ENCODE measurements around the gene NLRP13. TPM values are rescaled to one million over a fixed set of nuclear protein-coding genes. Genes with fewer than 3 reads are reported as not detected.

NLRP13 gene
- total RNA-seq, 3 donors from 2014 or later (not counting 1 experiment from before 2014, with no cell fraction given) = not detected

GRCh38 chr19:55898911-55899310 is 33.2 kb downstream of the NLRP13 start:
- Mint-ChIP-seq H3K4me3 (no peak overlapping the region), H3K9me3 (peaks cover 0 to 7% of the 10 kb centered on the region in 2 donors), H3K36me3 (no peaks in the 10 kb centered on the region), H3K27ac (no peak overlapping the region), H3K4me1 (no peaks in the 10 kb centered on the region), H3K27me3 (ENCODE audit: low read depth in 2 of 2) (no peaks in the 10 kb centered on the region)
- no peak for DNase-seq
- no peak for ATAC-seq
- Histone ChIP-seq H3K4me1 (ENCODE audit: control insufficient read depth, insufficient read depth, low read length) (no peaks in the 10 kb centered on the region), H3K4me3 (ENCODE audit: low read length) (no peak overlapping the region), H3K9me3 (ENCODE audit: control insufficient read depth, insufficient read depth, low read length) (no peaks in the 10 kb centered on the region), H3K36me3 (ENCODE audit: control insufficient read depth, insufficient read depth, low read length) (no peaks in the 10 kb centered on the region), H3K27me3 (ENCODE audit: control insufficient read depth, insufficient read depth, low read length) (no peaks in the 10 kb centered on the region), H3K27ac (ENCODE audit: low read length) (no peak overlapping the region)
- intact Hi-C loops (cut with micrococcal nuclease) = no loop called here
- no peak for TF ChIP-seq CTCF (IDR thresholded peaks at IDR 0.05)
- WGBS (ENCODE audit: insufficient coverage) = 77% methylated on average over 12 of the region's 12 CpGs

- Histone ChIP-seq H3K27ac (ENCODE audit: low read length) (no peak overlapping the region), H3K36me3 (ENCODE audit: control insufficient read depth, insufficient read depth, low read length) (no peaks in the 10 kb centered on the region), H3K4me3 (ENCODE audit: low read length) (no peak overlapping the region), H3K4me1 (ENCODE audit: control insufficient read depth, insufficient read depth, low read length) (no peaks in the 10 kb centered on the region), H3K27me3 (ENCODE audit: control insufficient read depth, insufficient read depth, low read length) (no peaks in the 10 kb centered on the region), H3K9me3 (ENCODE audit: control insufficient read depth, insufficient read depth, low read length) (no peaks in the 10 kb centered on the region)
- DNase-seq (no peak), ATAC-seq (no peak)
- peaks cover 7 to 10% of the 10 kb centered on the region in 2 donors for H3K9me3 Mint-ChIP-seq
- peaks cover under 1% of the 10 kb centered on the region for H3K36me3 Mint-ChIP-seq
- H3K27me3 Mint-ChIP-seq (ENCODE audit: low read depth in 2 of 2) = peaks cover 0 to 1% of the 10 kb centered on the region in 2 donors
- intact Hi-C loops (cut with micrococcal nuclease) = no loop called here
- no peak overlapping the region for H3K27ac Mint-ChIP-seq
- no peak for TF ChIP-seq CTCF (IDR thresholded peaks at IDR 0.05)
- H3K4me1 Mint-ChIP-seq = no peaks in the 10 kb centered on the region
- 84% methylated on average over 4 of the region's 4 CpGs for whole genome bisulfite sequencing (ENCODE audit: insufficient coverage)
- no peak overlapping the region for H3K4me3 Mint-ChIP-seq
These were observed 49.5 kb downstream of the NLRP13 start for GRCh38 chr19:55882626-55883025.

- Mint-ChIP-seq H3K27ac (no peak overlapping the region), H3K27me3 (ENCODE audit: low read depth in 2 of 2) (peaks cover 0 to 2% of the 10 kb centered on the region in 2 donors), H3K4me1 (no peaks in the 10 kb centered on the region), H3K4me3 (no peak overlapping the region), H3K36me3 (peaks cover 12% of the 10 kb centered on the region), H3K9me3 (peaks cover 6 to 15% of the 10 kb centered on the region in 2 donors)
- H3K27ac ChIP-seq (ENCODE audit: low read length) = no peak overlapping the region
- no peaks in the 10 kb centered on the region for H3K9me3 ChIP-seq (ENCODE audit: control insufficient read depth, insufficient read depth, low read length)
- H3K27me3 ChIP-seq (ENCODE audit: control insufficient read depth, insufficient read depth, low read length) = no peaks in the 10 kb centered on the region
- intact Hi-C loops (cut with micrococcal nuclease) = no loop called here
- DNase-seq = no peak
- H3K36me3 ChIP-seq (ENCODE audit: control insufficient read depth, insufficient read depth, low read length) = no peaks in the 10 kb centered on the region
- ATAC-seq = no peak
- 50% methylated on average over 3 of the region's 3 CpGs for WGBS (ENCODE audit: insufficient coverage)
- H3K4me1 ChIP-seq (ENCODE audit: control insufficient read depth, insufficient read depth, low read length) = no peaks in the 10 kb centered on the region
- no peak for TF ChIP-seq CTCF (IDR thresholded peaks at IDR 0.05)
- H3K4me3 ChIP-seq (ENCODE audit: low read length) = no peak overlapping the region
These were observed 54.9 kb downstream of the NLRP13 start for GRCh38 chr19:55877211-55877610.

GRCh38 chr19:55870736-55871135 is 61.4 kb downstream of the NLRP13 start:
- ATAC-seq (no peak), DNase-seq (no peak)
- no peaks in the 10 kb centered on the region for H3K36me3 Mint-ChIP-seq
- Histone ChIP-seq H3K27ac (ENCODE audit: low read length) (no peak overlapping the region), H3K27me3 (ENCODE audit: control insufficient read depth, insufficient read depth, low read length) (no peaks in the 10 kb centered on the region), H3K9me3 (ENCODE audit: control insufficient read depth, insufficient read depth, low read length) (peaks cover 10% of the 10 kb centered on the region), H3K4me3 (ENCODE audit: low read length) (no peak overlapping the region), H3K4me1 (ENCODE audit: control insufficient read depth, insufficient read depth, low read length) (no peaks in the 10 kb centered on the region), H3K36me3 (ENCODE audit: control insufficient read depth, insufficient read depth, low read length) (no peaks in the 10 kb centered on the region)
- peaks cover 3 to 7% of the 10 kb centered on the region in 2 donors for H3K9me3 Mint-ChIP-seq
- 87% methylated on average over 11 of the region's 11 CpGs for WGBS (ENCODE audit: insufficient coverage)
- no peaks in the 10 kb centered on the region for H3K27me3 Mint-ChIP-seq (ENCODE audit: low read depth in 2 of 2)
- H3K27ac Mint-ChIP-seq = no peak overlapping the region
- intact Hi-C loops (cut with micrococcal nuclease) = no loop called here
- H3K4me3 Mint-ChIP-seq = no peak overlapping the region
- H3K4me1 Mint-ChIP-seq = no peaks in the 10 kb centered on the region
- TF ChIP-seq CTCF (IDR thresholded peaks at IDR 0.05) = no peak
